GM11168 (cell line): ENCODE results near the gene ZNF79.

ENCODE experiments used
- in situ Hi-C: fragments of 300-500 bp; cut with MboI; formaldehyde crosslinking; loops from one replicate; pipeline ENCODE4 v1.12.0; 2022; ENCODE audit warnings: low sequenced_read_pairs; ENCODE audit not compliant: unreplicated experiment

The ZNF79 gene

GRCh38 chr9:127396808-127397645 lies 27.2 kb upstream of the ZNF79 start, which contains the start of gene SLC2A8:
TSS of gene SLC2A8 (plus strand) at chr9:127397169. CDS start at chr9:127397231, 62 bp downstream.
- in situ Hi-C loops, result loop anchor here (5.0 to 25.0 kb wide), 2 partner anchors 185 to 460 kb away; no protein-coding TSS in a partner anchor

DNA sequence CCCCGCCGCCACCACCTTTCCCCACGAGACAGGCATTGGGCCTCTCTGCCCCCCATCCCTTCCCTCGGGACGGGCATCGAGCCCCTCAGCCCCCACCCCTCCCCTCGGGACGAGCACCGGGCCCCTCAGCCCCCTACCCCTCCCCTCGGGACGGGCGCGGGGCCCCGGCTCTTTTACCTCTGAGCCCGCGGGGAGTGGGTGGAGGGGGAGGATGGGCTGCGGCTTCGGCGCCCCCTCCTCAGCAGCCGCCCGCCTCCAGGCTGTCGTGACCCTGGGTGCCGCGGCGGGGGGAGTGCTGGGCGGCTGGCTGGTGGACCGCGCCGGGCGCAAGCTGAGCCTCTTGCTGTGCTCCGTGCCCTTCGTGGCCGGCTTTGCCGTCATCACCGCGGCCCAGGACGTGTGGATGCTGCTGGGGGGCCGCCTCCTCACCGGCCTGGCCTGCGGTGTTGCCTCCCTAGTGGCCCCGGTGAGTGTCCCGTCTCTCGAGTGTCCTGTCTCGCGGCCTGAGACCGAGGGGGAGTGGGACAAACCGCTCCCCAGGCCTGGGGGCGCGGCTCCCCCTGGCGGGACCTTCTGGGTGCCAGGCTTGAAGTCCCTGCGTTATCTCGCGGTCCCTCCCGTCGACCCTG lies 26.4 kb upstream of the ZNF79 start:
- in situ Hi-C loops, result loop anchor here (5.0 to 25.0 kb wide), 2 partner anchors 185 to 460 kb away; no protein-coding TSS in a partner anchor

GRCh38 chr9:127398275-127398647 lies 25.9 kb upstream of the ZNF79 start:
- in situ Hi-C loops, result loop anchor here (5.0 to 25.0 kb wide), 2 partner anchors 186 to 461 kb away; no protein-coding TSS in a partner anchor

DNA sequence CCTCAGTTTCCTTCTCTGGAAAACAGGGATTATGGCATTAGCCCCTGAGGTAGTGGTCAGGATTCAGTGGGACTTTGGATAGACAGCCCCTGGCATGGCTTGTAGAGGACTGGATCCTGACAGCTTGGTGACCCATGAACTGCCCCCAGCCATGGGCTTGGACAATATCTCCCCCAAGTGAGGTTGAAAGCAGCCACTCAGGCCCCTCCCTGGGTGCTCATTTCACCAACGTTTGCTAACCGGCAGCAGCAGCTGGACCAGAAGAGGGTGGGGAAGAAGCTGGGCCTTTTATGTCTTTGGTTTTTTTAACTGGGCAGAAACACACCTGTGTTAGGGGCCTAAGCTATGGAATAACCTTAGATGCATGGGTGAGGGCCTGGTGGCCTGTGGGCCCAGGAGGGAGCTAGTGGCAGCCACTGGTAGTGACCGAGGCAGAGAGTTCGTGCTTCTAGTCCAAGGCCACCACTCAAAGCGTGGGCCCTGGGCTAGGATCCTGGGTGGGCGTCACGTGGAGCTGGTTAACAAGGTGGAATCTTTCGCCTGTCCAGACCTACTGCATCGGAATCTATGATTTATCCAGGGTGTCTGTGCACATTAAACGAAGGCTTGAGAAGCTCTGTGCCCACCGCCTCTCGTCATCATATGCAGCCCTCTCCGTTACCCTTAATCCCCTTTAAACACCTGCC lies 25.3 kb upstream of the ZNF79 start:
- in situ Hi-C loops, result loop anchor here (5.0 to 25.0 kb wide), 2 partner anchors 187 to 462 kb away; no protein-coding TSS in a partner anchor

GRCh38 chr9:127399736-127400269 lies 24.4 kb upstream of the ZNF79 start:
- in situ Hi-C loops, result loop anchor here (5.0 to 25.0 kb wide), 2 partner anchors 188 to 463 kb away; no protein-coding TSS in a partner anchor

GRCh38 chr9:127402401-127403090 lies 21.6 kb upstream of the ZNF79 start:
- in situ Hi-C loops, result no loop called here

DNA sequence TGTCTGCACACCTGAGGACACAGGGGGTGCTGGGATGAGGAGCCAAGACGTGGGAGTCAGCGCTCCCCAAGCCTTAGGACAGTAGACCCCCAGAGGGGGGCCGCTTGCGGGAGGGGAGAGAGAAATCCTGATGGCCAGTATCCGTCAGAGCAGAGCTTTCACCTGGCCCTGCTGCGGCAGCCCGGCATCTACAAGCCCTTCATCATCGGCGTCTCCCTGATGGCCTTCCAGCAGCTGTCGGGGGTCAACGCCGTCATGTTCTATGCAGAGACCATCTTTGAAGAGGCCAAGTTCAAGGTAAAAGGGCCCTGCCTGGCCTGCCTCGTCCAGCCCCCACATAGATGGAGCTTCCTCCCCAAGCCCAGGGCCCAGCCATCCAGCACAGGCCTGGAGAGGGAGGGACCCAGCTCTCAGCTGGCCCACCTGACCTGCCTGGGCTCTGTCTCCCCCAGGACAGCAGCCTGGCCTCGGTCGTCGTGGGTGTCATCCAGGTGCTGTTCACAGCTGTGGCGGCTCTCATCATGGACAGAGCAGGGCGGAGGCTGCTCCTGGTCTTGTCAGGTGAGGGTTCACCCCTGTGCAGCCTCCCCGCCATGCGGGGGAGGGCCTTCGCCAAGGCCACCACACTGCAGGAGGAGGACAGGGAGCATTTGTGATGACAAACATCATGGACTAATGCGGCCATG lies 20.5 kb upstream of the ZNF79 start:
- in situ Hi-C loops, result no loop called here

- in situ Hi-C loops, result no loop called here
Measured at GRCh38 chr9:127404631-127405030, 19.6 kb upstream of the ZNF79 start.

DNA sequence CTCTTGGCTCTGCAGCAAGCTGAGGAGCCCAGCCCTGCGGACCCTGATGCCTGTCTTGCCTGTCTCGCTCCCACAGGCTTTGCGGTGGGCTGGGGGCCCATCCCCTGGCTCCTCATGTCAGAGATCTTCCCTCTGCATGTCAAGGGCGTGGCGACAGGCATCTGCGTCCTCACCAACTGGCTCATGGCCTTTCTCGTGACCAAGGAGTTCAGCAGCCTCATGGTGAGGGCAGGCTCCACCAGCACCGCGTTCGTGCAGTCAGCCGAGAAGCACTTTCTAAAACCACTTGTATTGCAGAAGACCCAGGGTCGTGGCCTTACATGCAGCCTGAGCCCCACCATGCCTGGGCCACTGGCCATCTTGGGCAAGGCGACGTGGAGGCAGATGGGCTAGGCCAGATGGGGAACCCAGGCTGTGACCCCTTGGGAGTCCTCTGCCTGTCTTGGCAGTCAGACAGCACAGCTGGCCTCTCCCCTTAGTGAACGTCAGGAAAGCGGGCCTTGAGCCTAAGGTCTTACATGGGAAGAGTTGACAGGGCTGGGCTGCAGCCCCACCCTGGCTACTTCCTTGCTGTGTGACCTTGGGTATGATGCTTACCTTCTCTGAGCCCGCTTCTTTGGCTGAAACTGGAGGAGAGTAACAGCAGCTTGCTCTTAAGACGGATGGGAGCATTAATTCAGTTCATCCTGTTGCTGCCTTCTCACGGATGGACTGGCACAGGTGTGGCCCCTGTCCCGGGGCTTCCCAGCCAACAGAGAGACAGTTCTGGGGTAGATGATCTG lies 18.6 kb upstream of the ZNF79 start:
- in situ Hi-C loops, result no loop called here

DNA sequence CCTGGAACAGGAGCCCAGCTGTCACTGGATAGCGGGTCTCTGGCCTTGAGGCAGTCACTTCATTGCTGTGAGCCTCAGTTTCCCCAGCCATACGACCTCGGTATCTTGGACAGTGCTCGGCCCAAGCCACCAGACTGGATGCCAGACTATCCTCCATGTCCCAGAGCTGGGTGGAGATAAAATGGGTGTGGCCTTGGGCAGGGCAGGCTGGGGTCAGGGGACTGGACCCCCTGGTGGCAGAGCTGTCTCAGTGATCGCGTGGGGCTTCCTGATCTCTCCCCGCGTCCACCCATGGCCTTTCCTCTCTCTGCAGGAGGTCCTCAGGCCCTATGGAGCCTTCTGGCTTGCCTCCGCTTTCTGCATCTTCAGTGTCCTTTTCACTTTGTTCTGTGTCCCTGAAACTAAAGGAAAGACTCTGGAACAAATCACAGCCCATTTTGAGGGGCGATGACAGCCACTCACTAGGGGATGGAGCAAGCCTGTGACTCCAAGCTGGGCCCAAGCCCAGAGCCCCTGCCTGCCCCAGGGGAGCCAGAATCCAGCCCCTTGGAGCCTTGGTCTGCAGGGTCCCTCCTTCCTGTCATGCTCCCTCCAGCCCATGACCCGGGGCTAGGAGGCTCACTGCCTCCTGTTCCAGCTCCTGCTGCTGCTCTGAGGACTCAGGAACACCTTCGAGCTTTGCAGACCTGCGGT lies 17.2 kb upstream of the ZNF79 start:
- in situ Hi-C loops, result no loop called here

DNA sequence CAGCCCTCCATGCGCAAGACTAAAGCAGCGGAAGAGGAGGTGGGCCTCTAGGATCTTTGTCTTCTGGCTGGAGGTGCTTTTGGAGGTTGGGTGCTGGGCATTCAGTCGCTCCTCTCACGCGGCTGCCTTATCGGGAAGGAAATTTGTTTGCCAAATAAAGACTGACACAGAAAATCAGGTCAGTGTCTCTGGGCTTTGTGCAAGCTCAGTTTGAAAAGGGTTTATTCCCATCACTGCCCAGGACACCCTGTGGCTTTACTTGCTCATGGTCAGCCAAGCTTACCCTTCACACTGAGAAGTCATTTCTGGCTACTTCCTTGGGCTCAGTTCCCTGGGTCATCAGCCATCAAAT lies 16.7 kb upstream of the ZNF79 start:
- in situ Hi-C loops, result no loop called here

DNA sequence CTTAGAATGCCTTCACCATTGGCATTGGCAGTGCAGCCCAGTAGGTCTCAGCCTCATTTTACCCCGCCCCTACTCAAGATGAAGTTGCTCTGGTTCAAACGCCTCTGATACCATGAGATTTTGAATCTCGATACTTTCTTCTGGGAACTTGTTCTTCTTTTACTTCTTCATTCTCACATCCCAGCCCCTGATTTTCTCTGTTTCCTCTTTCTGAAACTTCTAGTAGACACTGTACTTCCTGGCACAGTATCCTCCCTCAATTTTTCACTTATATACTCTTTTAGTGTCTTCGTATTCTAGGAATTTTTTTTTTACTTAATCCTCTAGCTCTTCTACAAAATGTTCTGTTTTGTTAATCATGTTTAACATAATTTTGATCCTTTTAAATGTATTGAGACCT lies 13.1 kb upstream of the ZNF79 start:
- in situ Hi-C loops, result no loop called here

DNA sequence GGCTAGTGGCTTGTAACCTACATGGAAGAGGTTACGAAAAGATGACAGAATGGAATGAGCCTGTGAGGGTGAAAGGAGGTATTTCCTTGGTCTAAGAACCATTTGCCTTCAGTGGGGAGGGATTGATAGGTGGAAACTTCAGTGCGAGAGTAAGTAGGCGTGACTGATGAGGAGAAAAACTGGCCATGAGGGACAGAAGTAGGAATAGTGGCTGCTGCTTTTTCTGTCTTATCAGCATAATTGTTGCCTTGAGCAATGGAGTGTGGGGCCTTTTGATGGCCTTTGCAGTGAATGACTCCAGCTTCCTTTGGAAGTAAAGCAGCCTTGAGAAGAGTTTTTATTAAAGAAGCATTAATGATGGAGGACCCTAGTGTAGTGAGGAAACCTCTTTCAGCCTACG lies 9.0 kb upstream of the ZNF79 start:
- in situ Hi-C loops, result no loop called here

DNA sequence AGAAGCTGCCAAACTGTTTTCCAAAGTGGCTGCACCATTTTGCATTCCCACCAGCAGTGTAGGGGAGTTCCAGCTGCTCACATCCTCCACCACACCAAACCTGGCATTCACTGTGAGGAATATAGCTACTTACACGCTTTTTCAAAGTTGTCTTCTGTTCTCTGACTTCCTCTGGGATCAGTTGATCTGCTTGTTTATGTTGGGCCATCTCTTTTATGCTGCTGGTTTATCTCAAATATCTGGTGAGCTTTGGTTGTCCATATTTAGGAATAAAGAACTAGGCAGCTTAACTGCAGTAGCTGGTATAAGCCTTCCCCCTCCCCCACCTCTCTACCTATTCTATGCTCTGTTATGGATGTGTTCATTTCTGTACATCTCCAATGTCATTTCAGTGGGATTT lies 8.5 kb upstream of the ZNF79 start:
- in situ Hi-C loops, result no loop called here

DNA sequence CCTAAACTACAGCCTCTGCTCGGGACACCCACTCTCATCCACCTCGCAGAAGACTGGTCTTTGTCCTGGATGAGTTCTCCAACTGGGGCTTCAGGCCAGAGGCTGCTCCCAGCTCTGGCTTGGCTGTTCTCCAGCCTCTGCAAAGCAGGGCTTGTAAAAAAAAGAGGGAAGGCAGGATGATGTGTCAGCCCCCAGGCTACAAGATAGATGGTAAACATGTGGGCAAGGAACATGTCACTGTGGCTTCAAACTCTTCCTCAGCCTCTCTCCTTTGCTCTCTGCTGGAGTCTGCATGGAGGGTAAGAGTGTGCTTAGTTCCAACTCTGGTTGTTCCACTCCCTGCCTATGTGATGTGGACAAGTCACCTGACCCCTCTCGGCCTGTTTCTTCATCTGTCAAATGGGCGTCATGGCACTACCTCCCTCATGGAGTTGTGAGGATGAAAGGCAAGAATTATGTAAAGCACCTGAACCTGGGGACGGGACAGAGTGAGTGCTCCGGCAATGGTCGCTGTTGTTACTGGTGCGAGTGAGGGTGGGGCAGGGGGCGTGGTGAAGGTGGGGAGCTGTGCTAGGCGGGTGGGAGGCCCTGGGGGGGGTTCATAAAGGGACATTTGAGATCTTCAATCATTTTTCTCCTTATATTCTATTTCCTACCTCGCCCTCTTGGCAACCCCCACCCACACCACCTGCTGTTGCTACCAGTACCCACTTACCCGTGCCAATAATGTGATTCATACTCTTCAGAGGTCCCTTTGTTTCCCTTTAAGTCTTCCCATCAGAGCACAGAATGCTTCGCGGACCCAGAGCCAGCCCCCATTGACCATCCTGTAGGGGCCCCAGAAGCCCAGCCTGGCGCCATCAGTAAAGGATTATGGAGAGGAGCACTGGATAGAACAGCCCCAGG lies 6.8 kb upstream of the ZNF79 start:
- in situ Hi-C loops, result no loop called here

GRCh38 chr9:127418037-127418471 lies 6.1 kb upstream of the ZNF79 start:
- in situ Hi-C loops, result no loop called here

DNA sequence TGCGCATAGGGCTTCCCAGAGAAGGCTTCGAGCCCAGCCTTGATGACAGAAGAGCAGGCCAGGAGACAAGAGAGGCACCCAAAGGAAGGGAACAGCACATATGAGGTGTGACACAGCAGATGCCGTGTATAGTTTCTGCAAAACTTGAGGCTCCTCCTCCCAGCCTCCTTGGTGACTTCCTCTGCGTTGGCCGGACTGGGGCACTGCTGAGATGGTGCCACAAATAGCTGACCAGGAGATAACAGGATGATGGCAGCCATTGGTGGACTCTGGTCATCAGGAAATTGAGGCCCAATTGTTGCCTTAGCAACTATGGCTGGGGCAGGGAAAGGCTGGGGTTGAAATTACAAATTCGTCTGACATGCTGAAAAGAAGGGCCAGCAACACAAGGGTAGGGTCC lies 4.8 kb upstream of the ZNF79 start:
- in situ Hi-C loops, result no loop called here
